ENCODE measurements around the gene HMGN4.
"Not testable (repeated sequence)": the region's sequence is repeated elsewhere in the genome, so short reads cannot be mapped to it uniquely, and the experiment has no call there.

The HMGN4 gene

GRCh38 chr6:26537846-26538571 lies at the start of gene HMGN4:
Gene HMGN4, plus strand, starts transcription at chr6:26538366. Its CDS starts 6,841 bp downstream, at chr6:26545207.
- no peak for DNase-seq (ENCODE audit: low read depth)

- no peak for DNase-seq (ENCODE audit: low read depth)
Observed at GRCh38 chr6:26489996-26490964, 47.9 kb upstream of the HMGN4 start.

- no peak for DNase-seq (ENCODE audit: low read depth)
Observed at GRCh38 chr6:26491604-26492003, 46.6 kb upstream of the HMGN4 start.

GRCh38 chr6:26493258-26493657 lies 44.9 kb upstream of the HMGN4 start:
- DNase-seq (ENCODE audit: low read depth): no peak

- no peak for DNase-seq (ENCODE audit: low read depth)
Observed at GRCh38 chr6:26494117-26494516, 44.0 kb upstream of the HMGN4 start.

- DNase-seq (ENCODE audit: low read depth): no peak
Observed at GRCh38 chr6:26495281-26495680, 42.9 kb upstream of the HMGN4 start.

GRCh38 chr6:26497610-26498009 lies 40.6 kb upstream of the HMGN4 start:
- no peak for DNase-seq (ENCODE audit: low read depth)

- no peak for DNase-seq (ENCODE audit: low read depth)
Observed at GRCh38 chr6:26500102-26500501, 38.1 kb upstream of the HMGN4 start, which contains the start of gene BTN1A1. Gene BTN1A1, plus strand, starts transcription at chr6:26500303. Its CDS starts 984 bp downstream, at chr6:26501287.

- DNase-seq (ENCODE audit: low read depth): no peak
Observed at GRCh38 chr6:26501482-26501986, 36.6 kb upstream of the HMGN4 start.

GRCh38 chr6:26502165-26502564 lies 36.0 kb upstream of the HMGN4 start:
- no peak for DNase-seq (ENCODE audit: low read depth)

GRCh38 chr6:26502626-26503025 lies 35.5 kb upstream of the HMGN4 start:
- DNase-seq (ENCODE audit: low read depth): no peak

GRCh38 chr6:26507658-26508057 lies 30.5 kb upstream of the HMGN4 start:
- no peak for DNase-seq (ENCODE audit: low read depth)

GRCh38 chr6:26511033-26511432 lies 27.1 kb upstream of the HMGN4 start:
- not testable (repeated sequence) for DNase-seq (ENCODE audit: low read depth)

- no peak for DNase-seq (ENCODE audit: low read depth)
Observed at GRCh38 chr6:26514984-26515383, 23.2 kb upstream of the HMGN4 start.

GRCh38 chr6:26516481-26517427 lies 21.4 kb upstream of the HMGN4 start:
- no peak for DNase-seq (ENCODE audit: low read depth)

GRCh38 chr6:26519359-26519758 lies 18.8 kb upstream of the HMGN4 start:
- DNase-seq (ENCODE audit: low read depth): no peak

- no peak for DNase-seq (ENCODE audit: low read depth)
Observed at GRCh38 chr6:26520237-26520849, 17.8 kb upstream of the HMGN4 start.

- DNase-seq (ENCODE audit: low read depth): no peak
Observed at GRCh38 chr6:26520850-26521599, 17.1 kb upstream of the HMGN4 start.

GRCh38 chr6:26521600-26522391 lies 16.4 kb upstream of the HMGN4 start:
- DNase-seq (ENCODE audit: low read depth): no peak
